Astrocyte (in vitro differentiated cells and primary cell): ENCODE measurements around the gene CYP3A4. TPM values are rescaled to one million over a fixed set of nuclear protein-coding genes. Genes with fewer than 3 reads are reported as not detected.
"Not testable (repeated sequence)": the region's sequence is repeated elsewhere in the genome, so short reads cannot be mapped to it uniquely, and the experiment has no call there.

ENCODE experiments used
- DNase-seq: peaks from one replicate; pipeline ENCODE4 v3.0.0-alpha.2; 2010; ENCODE audit warnings: low read depth
- FAIRE-seq: peaks from 2 replicates; lab custom pipeline; 2011; peaks lifted over from hg19 to GRCh38; lab: Jason Lieb, UNC
- H2AFZ ChIP-seq: 2 replicates; pipeline ENCODE4 v1.6.0; 2012; ENCODE audit warnings: low read depth, low read length, inconsistent platforms
- H3K27ac ChIP-seq: 2 replicates; pipeline ENCODE4 v1.5.1; 2011; ENCODE audit warnings: low read depth, low read length, inconsistent platforms
- H3K27me3 ChIP-seq: 2 replicates; pipeline ENCODE4 v1.6.0; 2011; ENCODE audit warnings: low read length, inconsistent platforms; ENCODE audit not compliant: insufficient read depth
- H3K36me3 ChIP-seq: 2 replicates; pipeline ENCODE4 v1.5.1; 2011; ENCODE audit warnings: low read length, inconsistent platforms; ENCODE audit not compliant: insufficient read depth
- H3K4me1 ChIP-seq: 2 replicates; pipeline ENCODE4 v1.5.1; 2011; ENCODE audit warnings: low read length, inconsistent platforms; ENCODE audit not compliant: insufficient read depth
- H3K4me2 ChIP-seq: 2 replicates; pipeline ENCODE4 v1.6.0; 2012; ENCODE audit warnings: low read length, inconsistent platforms
- H3K4me3 ChIP-seq: 2 replicates; pipeline ENCODE4 v1.5.1; 2011; ENCODE audit warnings: low read depth, mild to moderate bottlenecking, low read length, inconsistent platforms; ENCODE audit not compliant: insufficient read depth
- H3K79me2 ChIP-seq: 2 replicates; pipeline ENCODE4 v1.6.0; 2012; ENCODE audit warnings: mild to moderate bottlenecking, low read length, inconsistent platforms; ENCODE audit not compliant: insufficient read depth
- H3K9ac ChIP-seq: 2 replicates; pipeline ENCODE4 v1.6.0; 2012; ENCODE audit warnings: mild to moderate bottlenecking, low read length, inconsistent platforms
- H3K9me3 ChIP-seq: 2 replicates; pipeline ENCODE4 v1.5.1; 2012; ENCODE audit warnings: low read depth, mild to moderate bottlenecking, low read length, inconsistent platforms; ENCODE audit not compliant: insufficient read depth
- H4K20me1 ChIP-seq: 2 replicates; pipeline ENCODE4 v1.6.0; 2012; ENCODE audit warnings: low read length, inconsistent platforms; ENCODE audit not compliant: insufficient read depth
- H3K27ac Mint-ChIP-seq: one replicate; pipeline ENCODE4 v1.8.0; 2021; ENCODE audit warnings: mild to moderate bottlenecking, mixed read lengths; ENCODE audit not compliant: unreplicated experiment
- H3K27me3 Mint-ChIP-seq: one replicate; pipeline ENCODE4 v1.8.0; 2021; ENCODE audit warnings: low read depth, mixed read lengths; ENCODE audit not compliant: unreplicated experiment
- H3K36me3 Mint-ChIP-seq: one replicate; pipeline ENCODE4 v1.8.0; 2021; ENCODE audit warnings: low read depth, mixed read lengths; ENCODE audit not compliant: unreplicated experiment
- H3K4me1 Mint-ChIP-seq: one replicate; pipeline ENCODE4 v1.8.0; 2021; ENCODE audit warnings: low read depth, mixed read lengths; ENCODE audit not compliant: unreplicated experiment
- H3K4me3 Mint-ChIP-seq: one replicate; pipeline ENCODE4 v1.8.0; 2021; ENCODE audit warnings: mild to moderate bottlenecking, moderate library complexity, mixed read lengths; ENCODE audit not compliant: unreplicated experiment
- H3K9me3 Mint-ChIP-seq: one replicate; pipeline ENCODE4 v1.8.0; 2021; ENCODE audit warnings: mild to moderate bottlenecking, mixed read lengths; ENCODE audit not compliant: unreplicated experiment
- CTCF ChIP-seq: IDR thresholded peaks from 2 replicates; pipeline ENCODE4 v1.5.1; 2011; ENCODE audit warnings: low read depth, mild to moderate bottlenecking, inconsistent platforms, low read length, moderate library complexity; ENCODE audit not compliant: insufficient read depth
- EZH2 ChIP-seq: IDR thresholded peaks from 2 replicates; pipeline ENCODE4 v1.6.1; 2012; ENCODE audit warnings: mild to moderate bottlenecking, low read length, inconsistent platforms; ENCODE audit not compliant: insufficient read depth
- total RNA-seq: library from RNA; stranded (reverse); gene quantifications from 2 replicates; pipeline ENCODE4 v1.2.1, GENCODE V29; 2021

The CYP3A4 gene
- total RNA-seq, 1 donor from 2014 or later, result not detected

GRCh38 chr7:99778880-99779279, 5.1 kb downstream of the CYP3A4 start:
- Histone ChIP-seq H3K27me3 (peaks cover 17% of the 10 kb centered on the region), H3K4me2 (no peak overlapping the region), H3K27ac (no peak overlapping the region), H2AFZ (no peak overlapping the region), H3K4me1 (no peaks in the 10 kb centered on the region), H3K9ac (no peak overlapping the region), H4K20me1 (no peaks in the 10 kb centered on the region), H3K4me3 (no peak overlapping the region), H3K9me3 (no peaks in the 10 kb centered on the region), H3K79me2 (no peaks in the 10 kb centered on the region), H3K36me3 (no peaks in the 10 kb centered on the region)
- Mint-ChIP-seq H3K36me3 (peaks cover 1% of the 10 kb centered on the region), H3K4me3 (no peak overlapping the region), H3K27me3 (peaks cover 16% of the 10 kb centered on the region), H3K4me1 (no peaks in the 10 kb centered on the region), H3K9me3 (peaks cover 17% of the 10 kb centered on the region), H3K27ac (no peak overlapping the region)
- TF ChIP-seq CTCF (no peak), EZH2 (no peak)
- no peak for FAIRE-seq
- DNase-seq, result no peak

GRCh38 chr7:99773395-99773794, 10.6 kb downstream of the CYP3A4 start:
- H3K36me3 ChIP-seq, H3K4me3 ChIP-seq, DNase-seq, H3K36me3 Mint-ChIP-seq, H3K4me2 ChIP-seq, FAIRE-seq, H3K27me3 ChIP-seq, H2AFZ ChIP-seq, H3K79me2 ChIP-seq, H3K4me3 Mint-ChIP-seq, H3K4me1 ChIP-seq, H3K9ac ChIP-seq, H3K27me3 Mint-ChIP-seq, H3K27ac ChIP-seq, H3K27ac Mint-ChIP-seq, H4K20me1 ChIP-seq, H3K9me3 ChIP-seq, H3K4me1 Mint-ChIP-seq: not testable (repeated sequence)
- peaks cover 11% of the 10 kb centered on the region for H3K9me3 Mint-ChIP-seq

GRCh38 chr7:99772565-99772964, 11.4 kb downstream of the CYP3A4 start:
- Histone ChIP-seq H3K4me2 (no peak overlapping the region), H3K9me3 (no peaks in the 10 kb centered on the region), H4K20me1 (no peaks in the 10 kb centered on the region), H3K79me2 (no peaks in the 10 kb centered on the region), H3K27ac (no peak overlapping the region), H3K9ac (no peak overlapping the region), H3K4me3 (no peak overlapping the region), H2AFZ (no peak overlapping the region), H3K4me1 (no peaks in the 10 kb centered on the region), H3K36me3 (no peaks in the 10 kb centered on the region), H3K27me3 (no peaks in the 10 kb centered on the region)
- Mint-ChIP-seq H3K9me3 (peaks cover 11% of the 10 kb centered on the region), H3K27me3 (peaks cover 6% of the 10 kb centered on the region), H3K36me3 (peaks cover 1% of the 10 kb centered on the region), H3K4me3 (no peak overlapping the region), H3K4me1 (no peaks in the 10 kb centered on the region), H3K27ac (no peak overlapping the region)
- FAIRE-seq, result no peak
- TF ChIP-seq CTCF (no peak), EZH2 (no peak)
- no peak for DNase-seq

GRCh38 chr7:99769494-99769893, 14.5 kb downstream of the CYP3A4 start:
- H3K4me2 ChIP-seq, H3K27me3 Mint-ChIP-seq, H3K9me3 Mint-ChIP-seq, H3K4me3 ChIP-seq, H3K4me3 Mint-ChIP-seq, H3K4me1 ChIP-seq, H3K36me3 Mint-ChIP-seq, H3K79me2 ChIP-seq, H2AFZ ChIP-seq, H3K27ac Mint-ChIP-seq, H3K4me1 Mint-ChIP-seq, H3K36me3 ChIP-seq, H3K9ac ChIP-seq, FAIRE-seq, H4K20me1 ChIP-seq, H3K9me3 ChIP-seq, H3K27me3 ChIP-seq, H3K27ac ChIP-seq, DNase-seq: not testable (repeated sequence)
